Measurements from ENCODE around the gene BTN3A1. TPM values are rescaled to one million over a fixed set of nuclear protein-coding genes. Genes with fewer than 3 reads are reported as not detected.

Gene BTN3A1
- total and polyA plus RNA-seq, 2 of the 13 experiments (the other 11 are each of a cell fraction or from before 2014, with no cell fraction given) = 13.3 to 14.0 TPM

DNA sequence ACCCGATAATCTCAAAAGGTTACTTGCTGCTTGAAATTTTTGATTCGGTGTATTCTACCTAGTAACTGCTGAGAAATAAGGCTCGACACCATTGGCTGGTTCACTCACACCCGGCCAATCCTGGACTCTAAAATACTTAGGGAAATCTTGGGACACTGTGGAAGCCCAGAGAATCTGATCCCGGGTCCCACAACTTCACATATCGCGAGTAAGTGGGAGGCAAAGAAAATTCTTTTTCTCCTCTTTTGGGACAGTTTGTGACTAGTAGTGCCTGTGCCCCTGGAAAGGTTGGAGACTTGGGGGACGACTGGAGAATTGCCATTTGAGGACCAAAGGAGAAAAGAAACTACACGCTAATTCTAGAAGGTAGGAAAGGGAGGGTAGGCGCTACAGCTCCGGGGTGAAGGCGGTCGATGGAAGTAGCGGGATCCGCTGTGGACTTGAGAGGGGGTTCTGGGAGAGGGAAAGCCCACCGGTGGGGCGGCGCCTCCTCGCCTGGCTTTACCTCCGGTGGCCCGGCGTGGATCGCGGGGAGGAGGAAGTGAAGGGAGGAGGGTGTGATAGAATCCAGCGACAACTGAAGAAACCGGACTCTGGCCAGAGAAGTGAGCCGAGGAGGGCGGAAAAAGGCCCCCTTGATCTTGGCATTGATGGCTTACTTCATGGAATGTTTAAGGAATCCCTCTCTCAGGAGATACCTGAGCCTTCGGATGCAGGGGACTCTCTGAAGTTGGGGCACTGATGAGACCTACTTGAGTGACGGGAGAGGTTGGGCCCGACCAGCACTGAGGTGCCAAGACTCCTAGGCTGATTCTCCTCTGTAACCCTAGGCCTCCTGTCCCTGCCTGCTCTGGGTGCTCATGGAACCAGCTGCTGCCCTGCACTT, 19.4 kb downstream of the BTN3A1 start (continued):
- TF ChIP-seq ETS1 (CRISPR knock-in tag; IDR thresholded peaks at IDR 0.05) (no peak), ZNF773 (CRISPR knock-in tag; IDR thresholded peaks at IDR 0.05; ENCODE audit: borderline replicate concordance) (no peak), RFX3 (CRISPR knock-in tag; IDR thresholded peaks at IDR 0.05) (no peak), ZNF75D (CRISPR knock-in tag; IDR thresholded peaks at IDR 0.05; ENCODE audit: borderline replicate concordance) (no peak), POLR2A (IDR thresholded peaks at IDR 0.05; ENCODE audit: insufficient read depth in 1 of 2, low read depth in 2 of 2, low read length in 2 of 2) (peak; percentile 46 to 69), RBFOX2 (IDR thresholded peaks at IDR 0.05; ENCODE audit: low read depth, low read length) (0 out of 2 replicates have a peak, but pooled peaks have one; percentile 27), ZBTB10 (CRISPR knock-in tag; IDR thresholded peaks at IDR 0.05; ENCODE audit: borderline replicate concordance) (no peak), ZBTB20 (CRISPR knock-in tag; IDR thresholded peaks at IDR 0.05; ENCODE audit: borderline replicate concordance, low read depth) (no peak), ZMYM2 (CRISPR knock-in tag; IDR thresholded peaks at IDR 0.05) (no peak), HMG20B (CRISPR knock-in tag; conservative IDR thresholded peaks at IDR 0.05) (no peak), TEAD2 (CRISPR knock-in tag; IDR thresholded peaks at IDR 0.05) (peak; percentile 45; the same call in 1 of the 2 replicates)
- TF ChIP-seq, protein P1, sequence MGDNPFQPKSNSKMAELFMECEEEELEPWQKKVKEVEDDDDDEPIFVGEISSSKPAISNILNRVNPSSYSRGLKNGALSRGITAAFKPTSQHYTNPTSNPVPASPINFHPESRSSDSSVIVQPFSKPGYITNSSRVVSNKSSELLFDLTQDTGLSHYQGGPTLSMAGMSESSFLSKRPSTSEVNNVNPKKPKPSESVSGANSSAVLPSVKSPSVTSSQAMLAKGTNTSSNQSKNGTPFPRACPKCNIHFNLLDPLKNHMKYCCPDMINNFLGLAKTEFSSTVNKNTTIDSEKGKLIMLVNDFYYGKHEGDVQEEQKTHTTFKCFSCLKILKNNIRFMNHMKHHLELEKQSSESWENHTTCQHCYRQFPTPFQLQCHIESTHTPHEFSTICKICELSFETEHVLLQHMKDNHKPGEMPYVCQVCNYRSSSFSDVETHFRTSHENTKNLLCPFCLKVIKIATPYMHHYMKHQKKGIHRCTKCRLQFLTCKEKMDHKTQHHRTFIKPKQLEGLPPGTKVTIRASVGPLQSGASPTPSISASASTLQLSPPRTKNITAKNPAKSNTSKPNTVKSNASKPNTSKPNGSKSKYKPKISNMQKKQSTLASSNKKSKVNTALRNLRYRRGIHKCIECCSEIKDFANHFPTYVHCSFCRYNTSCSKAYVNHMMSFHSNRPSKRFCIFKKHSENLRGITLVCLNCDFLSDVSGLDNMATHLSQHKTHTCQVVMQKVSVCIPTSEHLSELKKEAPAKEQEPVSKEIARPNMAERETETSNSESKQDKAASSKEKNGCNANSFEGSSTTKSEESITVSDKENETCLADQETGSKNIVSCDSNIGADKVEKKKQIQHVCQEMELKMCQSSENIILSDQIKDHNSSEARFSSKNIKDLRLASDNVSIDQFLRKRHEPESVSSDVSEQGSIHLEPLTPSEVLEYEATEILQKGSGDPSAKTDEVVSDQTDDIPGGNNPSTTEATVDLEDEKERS (CRISPR knock-in tag; IDR thresholded peaks at IDR 0.05) = no peak
- TF ChIP-seq, protein P2, sequence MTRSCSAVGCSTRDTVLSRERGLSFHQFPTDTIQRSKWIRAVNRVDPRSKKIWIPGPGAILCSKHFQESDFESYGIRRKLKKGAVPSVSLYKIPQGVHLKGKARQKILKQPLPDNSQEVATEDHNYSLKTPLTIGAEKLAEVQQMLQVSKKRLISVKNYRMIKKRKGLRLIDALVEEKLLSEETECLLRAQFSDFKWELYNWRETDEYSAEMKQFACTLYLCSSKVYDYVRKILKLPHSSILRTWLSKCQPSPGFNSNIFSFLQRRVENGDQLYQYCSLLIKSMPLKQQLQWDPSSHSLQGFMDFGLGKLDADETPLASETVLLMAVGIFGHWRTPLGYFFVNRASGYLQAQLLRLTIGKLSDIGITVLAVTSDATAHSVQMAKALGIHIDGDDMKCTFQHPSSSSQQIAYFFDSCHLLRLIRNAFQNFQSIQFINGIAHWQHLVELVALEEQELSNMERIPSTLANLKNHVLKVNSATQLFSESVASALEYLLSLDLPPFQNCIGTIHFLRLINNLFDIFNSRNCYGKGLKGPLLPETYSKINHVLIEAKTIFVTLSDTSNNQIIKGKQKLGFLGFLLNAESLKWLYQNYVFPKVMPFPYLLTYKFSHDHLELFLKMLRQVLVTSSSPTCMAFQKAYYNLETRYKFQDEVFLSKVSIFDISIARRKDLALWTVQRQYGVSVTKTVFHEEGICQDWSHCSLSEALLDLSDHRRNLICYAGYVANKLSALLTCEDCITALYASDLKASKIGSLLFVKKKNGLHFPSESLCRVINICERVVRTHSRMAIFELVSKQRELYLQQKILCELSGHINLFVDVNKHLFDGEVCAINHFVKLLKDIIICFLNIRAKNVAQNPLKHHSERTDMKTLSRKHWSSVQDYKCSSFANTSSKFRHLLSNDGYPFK (CRISPR knock-in tag; IDR thresholded peaks at IDR 0.05; ENCODE audit: borderline replicate concordance) = peak; percentile 34; the same call in 1 of the 2 replicates
- TF ChIP-seq, protein P3, sequence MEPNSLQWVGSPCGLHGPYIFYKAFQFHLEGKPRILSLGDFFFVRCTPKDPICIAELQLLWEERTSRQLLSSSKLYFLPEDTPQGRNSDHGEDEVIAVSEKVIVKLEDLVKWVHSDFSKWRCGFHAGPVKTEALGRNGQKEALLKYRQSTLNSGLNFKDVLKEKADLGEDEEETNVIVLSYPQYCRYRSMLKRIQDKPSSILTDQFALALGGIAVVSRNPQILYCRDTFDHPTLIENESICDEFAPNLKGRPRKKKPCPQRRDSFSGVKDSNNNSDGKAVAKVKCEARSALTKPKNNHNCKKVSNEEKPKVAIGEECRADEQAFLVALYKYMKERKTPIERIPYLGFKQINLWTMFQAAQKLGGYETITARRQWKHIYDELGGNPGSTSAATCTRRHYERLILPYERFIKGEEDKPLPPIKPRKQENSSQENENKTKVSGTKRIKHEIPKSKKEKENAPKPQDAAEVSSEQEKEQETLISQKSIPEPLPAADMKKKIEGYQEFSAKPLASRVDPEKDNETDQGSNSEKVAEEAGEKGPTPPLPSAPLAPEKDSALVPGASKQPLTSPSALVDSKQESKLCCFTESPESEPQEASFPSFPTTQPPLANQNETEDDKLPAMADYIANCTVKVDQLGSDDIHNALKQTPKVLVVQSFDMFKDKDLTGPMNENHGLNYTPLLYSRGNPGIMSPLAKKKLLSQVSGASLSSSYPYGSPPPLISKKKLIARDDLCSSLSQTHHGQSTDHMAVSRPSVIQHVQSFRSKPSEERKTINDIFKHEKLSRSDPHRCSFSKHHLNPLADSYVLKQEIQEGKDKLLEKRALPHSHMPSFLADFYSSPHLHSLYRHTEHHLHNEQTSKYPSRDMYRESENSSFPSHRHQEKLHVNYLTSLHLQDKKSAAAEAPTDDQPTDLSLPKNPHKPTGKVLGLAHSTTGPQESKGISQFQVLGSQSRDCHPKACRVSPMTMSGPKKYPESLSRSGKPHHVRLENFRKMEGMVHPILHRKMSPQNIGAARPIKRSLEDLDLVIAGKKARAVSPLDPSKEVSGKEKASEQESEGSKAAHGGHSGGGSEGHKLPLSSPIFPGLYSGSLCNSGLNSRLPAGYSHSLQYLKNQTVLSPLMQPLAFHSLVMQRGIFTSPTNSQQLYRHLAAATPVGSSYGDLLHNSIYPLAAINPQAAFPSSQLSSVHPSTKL (CRISPR knock-in tag; IDR thresholded peaks at IDR 0.05) = 0 out of 2 replicates have a peak, but pooled peaks have one; percentile 21
